ENCODE measurements around the gene JMJD1C.

Gene JMJD1C

GRCh38 chr10:63477927-63478326 lies 12.2 kb upstream of the JMJD1C start:
- no peak for DNase-seq

- DNase-seq = no peak
Observed at GRCh38 chr10:63474488-63474887, 8.7 kb upstream of the JMJD1C start.

GRCh38 chr10:63470928-63471327 lies 5.2 kb upstream of the JMJD1C start:
- DNase-seq = no peak

GRCh38 chr10:63468947-63469346 lies 3.2 kb upstream of the JMJD1C start:
- DNase-seq = no peak

GRCh38 chr10:63467841-63468240 lies 2.1 kb upstream of the JMJD1C start:
- no peak for DNase-seq

DNA sequence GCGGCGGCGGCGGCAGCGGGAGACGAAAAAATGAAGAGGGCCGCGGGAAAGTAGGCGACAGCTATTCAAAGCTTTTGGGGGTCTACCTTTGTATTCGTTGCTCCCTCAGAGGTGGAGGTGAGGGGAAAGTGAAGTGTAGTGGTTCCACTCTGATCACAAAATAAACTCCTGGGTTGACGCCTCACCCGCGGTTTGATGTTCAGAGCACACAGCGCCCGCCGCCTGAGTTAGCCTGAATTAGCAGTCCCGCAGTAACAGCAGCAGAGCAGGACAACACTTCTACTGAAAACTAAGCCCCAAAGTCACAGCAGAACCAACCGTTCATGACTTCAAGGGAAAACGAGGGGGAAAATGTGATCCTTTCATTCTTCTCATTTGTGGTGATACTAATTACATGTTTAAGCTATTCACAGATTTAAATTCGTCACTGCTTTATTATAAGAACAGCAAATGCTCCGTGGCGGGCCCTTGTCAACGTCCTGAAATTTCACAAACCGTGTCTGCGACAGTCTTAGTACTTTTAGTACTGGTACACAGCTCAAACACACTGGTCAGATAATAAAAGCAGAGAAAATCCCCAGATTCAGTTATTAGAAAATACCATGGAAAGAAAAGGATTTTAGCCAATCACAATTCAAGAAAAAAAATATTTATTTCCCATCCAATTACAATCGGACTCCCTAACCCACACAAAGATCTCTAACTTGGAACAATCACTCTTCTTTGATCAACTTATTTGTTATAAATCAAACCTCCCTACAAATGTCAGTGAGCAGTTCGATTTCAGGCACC lies 563 bp upstream of the JMJD1C start:
- DNase-seq = peak; percentile 76

DNA sequence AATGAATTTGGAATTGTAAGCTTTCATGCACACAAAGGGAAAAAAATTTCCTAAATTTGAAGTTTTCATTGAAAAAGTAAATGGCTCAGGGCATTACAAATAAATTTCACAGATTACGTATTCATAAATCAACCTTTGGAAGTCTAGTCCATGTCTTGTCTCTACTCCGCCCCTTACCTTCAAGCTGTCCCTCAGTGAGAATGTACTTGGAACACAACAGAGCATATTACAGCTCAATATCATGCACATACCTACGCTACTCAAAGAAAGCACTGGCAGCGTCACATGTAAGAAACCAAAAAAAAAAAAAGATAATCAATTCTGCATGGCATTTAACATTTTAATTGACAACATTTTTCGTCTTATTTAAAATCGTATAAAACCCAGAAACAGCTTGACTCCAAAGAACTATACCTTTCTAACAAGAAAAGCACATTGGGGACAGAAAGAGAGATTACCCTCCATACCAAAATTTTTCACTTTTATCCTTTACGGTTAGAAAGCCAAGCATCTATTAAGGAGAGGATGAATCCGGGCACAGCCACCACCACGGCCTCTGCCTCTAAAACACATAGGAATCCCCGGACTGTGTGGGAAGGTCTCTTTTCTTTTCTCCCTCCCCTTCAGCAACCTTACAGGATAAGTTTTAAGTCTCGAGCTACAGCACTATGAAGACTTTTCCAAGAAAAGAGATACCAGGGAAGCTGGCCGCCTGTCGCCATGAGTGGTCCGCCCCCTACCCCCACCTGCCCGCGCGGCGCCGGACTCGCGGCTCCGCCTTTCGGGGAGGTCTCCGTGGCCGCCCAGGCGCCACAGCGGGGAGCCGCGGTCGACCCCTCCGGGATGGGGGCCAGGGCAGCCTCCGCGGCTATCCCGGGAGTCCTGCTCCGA lies 1.1 kb downstream of the JMJD1C start:
- DNase-seq = no peak

GRCh38 chr10:63462442-63462841 lies 3.3 kb downstream of the JMJD1C start:
- DNase-seq = no peak

DNA sequence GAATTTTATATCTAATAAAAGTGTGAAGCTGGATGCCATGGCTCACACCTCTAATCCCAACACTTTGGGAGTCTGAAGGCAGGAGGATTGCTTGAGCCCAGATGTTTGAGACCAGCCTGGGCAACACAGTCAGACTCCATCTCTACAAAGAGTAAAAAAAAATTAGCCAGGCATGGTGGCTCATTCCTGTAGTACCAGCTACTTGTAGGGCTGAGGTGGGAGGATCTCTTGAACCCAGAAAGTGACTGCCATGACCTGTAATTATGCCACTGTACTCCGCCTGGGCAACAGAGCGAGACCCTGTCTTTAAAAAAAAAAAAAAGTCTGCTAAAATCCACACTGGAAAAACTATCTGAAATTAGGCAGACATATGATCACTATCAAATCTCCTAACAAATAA lies 7.6 kb downstream of the JMJD1C start:
- DNase-seq = no peak

- no peak for DNase-seq
Observed at GRCh38 chr10:63457594-63457993, 8.2 kb downstream of the JMJD1C start.

- no peak for DNase-seq
Observed at GRCh38 chr10:63456437-63457210, 9.2 kb downstream of the JMJD1C start.

- DNase-seq = no peak
Observed at GRCh38 chr10:63455507-63455906, 10.3 kb downstream of the JMJD1C start.

GRCh38 chr10:63454631-63455030 lies 11.1 kb downstream of the JMJD1C start:
- DNase-seq = no peak

- no peak for DNase-seq
Observed at GRCh38 chr10:63452524-63452923, 13.3 kb downstream of the JMJD1C start.

DNA sequence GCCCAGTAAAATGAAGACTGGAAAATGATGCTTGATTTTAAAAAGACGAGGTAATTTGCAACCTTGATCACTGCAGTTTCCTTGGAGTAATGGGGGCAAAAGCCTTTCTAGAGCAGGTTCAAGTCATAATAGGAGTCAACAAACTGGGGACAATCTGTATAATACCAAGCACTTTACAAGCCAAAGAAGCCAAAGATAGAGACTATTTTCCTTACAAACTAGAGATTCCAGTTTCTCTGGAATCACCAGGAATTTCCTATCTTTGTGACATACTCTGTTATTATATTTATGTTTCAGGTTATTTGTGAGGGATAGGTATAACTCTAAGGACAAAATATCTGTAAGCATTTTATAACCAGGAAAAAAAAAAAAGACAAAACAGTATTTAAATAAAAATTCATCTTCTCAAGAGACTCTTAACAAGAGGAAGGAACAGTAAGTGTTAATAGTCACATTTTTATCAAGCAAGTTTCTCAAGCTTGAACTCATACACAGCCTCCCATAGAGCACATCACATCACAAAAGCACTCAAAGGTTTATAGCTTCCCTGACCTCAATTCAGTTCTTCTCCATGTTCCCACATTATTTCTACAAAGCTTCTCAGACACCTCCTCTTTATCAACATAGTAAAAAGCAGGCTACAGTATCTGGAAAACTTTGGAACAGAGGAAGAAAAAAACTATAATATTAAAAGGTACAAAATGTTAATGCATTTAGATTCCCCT lies 18.9 kb downstream of the JMJD1C start:
- DNase-seq = no peak

DNA sequence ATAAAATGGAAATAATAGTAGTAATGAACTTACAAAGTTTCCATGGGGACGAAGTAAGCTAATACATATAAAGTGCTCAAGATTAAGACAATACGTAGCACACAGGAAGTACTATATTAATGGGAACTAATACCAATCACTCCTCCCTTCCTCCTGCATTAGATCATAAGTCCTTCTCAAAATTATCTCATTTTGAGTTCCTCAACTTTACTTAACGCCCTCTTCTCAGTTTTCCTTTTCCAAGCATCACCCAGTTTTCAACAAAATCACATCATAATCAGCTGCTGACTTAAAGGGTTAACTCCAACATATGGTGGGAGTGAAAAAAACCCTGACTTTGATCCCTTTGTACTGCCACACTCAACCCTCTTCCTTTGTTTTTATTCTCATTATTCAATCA lies 24.4 kb downstream of the JMJD1C start:
- no peak for DNase-seq

GRCh38 chr10:63439607-63440006 lies 26.2 kb downstream of the JMJD1C start:
- DNase-seq = no peak

GRCh38 chr10:63438506-63439498 lies 27.0 kb downstream of the JMJD1C start:
- DNase-seq = no peak

GRCh38 chr10:63437116-63437949 lies 28.4 kb downstream of the JMJD1C start:
- DNase-seq = no peak

DNA sequence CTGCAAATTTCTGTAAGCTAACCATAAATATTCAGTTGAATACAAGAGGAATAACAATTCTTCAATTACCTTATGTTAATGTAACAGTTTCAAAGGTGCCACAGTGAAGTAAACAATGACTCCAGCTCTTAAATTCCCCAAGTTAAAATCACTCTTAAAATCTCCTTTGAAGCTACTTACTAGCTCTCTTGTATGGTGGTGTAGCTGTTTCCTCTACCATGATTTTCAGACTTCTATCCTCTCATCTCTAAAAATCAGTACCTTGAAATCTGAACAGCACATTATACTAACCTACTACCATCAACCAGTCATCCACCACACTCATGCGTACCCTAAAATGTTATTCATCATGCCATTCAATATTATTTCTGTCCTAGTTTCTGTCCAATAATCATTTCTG lies 29.6 kb downstream of the JMJD1C start:
- no peak for DNase-seq

All from NCI-H510A treated with DMSO at 0.1 percent for 48 hours (cell line).